Activated CD4-positive, CD25-positive, alpha-beta regulatory T cell treated with anti-CD3 and anti-CD28 coated beads, Interleukin-2, amount 50 U/mL, for 24 hours (primary cell): Measurements from ENCODE around the gene NXF3.
"Not testable (repeated sequence)": the region's sequence is repeated elsewhere in the genome, so short reads cannot be mapped to it uniquely, and the experiment has no call there.

ENCODE experiments used
- ATAC-seq, 2 donors: fragments of 150-1000 bp; cut with Tn5 transposase; one replicate each; pipeline ENCODE4 v1.10.0; 2021; ENCODE audit warnings: mild to moderate bottlenecking in 1 of 2, moderate library complexity in 1 of 2

NXF3 gene

DNA sequence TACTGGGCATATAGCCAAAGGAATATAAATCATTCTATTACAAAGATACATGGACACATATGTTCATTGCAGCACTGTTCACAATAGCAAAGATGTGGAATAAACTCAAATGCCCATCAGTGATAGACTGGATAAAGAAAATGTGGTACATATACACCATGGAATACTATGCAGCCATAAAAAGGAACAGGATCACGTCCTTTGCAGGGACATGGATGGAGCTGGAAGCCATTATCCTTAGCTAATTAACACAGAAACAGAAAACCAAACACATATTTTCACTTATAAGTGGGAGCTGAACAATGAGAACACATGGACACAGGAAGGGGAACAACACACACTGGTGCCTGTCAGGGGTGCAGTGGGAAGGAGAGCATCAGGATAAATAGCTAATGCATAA is 59.6 kb downstream of the NXF3 start:
- ATAC-seq: not testable (repeated sequence)
